Embryonic facial prominence (tissue), 1 donor: ENCODE measurements around the gene CYP20A1.
"Not testable (repeated sequence)": the region's sequence is repeated elsewhere in the genome, so short reads cannot be mapped to it uniquely, and the experiment has no call there.

Source experiments
- DNase-seq: peaks from one replicate; pipeline ENCODE4 v3.0.0-alpha.2; 2016; ENCODE audit errors: extremely low spot score

The CYP20A1 gene

GRCh38 chr2:203280428-203281064, 41.7 kb downstream of the CYP20A1 start:
- DNase-seq, result no peak

- no peak for DNase-seq
These were observed 43.3 kb downstream of the CYP20A1 start for GRCh38 chr2:203282101-203282500.

- no peak for DNase-seq
These were observed 47.7 kb downstream of the CYP20A1 start for GRCh38 chr2:203286532-203286931.

- no peak for DNase-seq
These were observed 62.8 kb downstream of the CYP20A1 start for GRCh38 chr2:203301667-203302066.

- DNase-seq, result not testable (repeated sequence)
These were observed 63.8 kb downstream of the CYP20A1 start for GRCh38 chr2:203302586-203302985.

- DNase-seq, result no peak
These were observed 72.0 kb downstream of the CYP20A1 start for GRCh38 chr2:203310688-203311436.

- no peak for DNase-seq
These were observed 87.5 kb downstream of the CYP20A1 start for GRCh38 chr2:203326356-203326755.

- DNase-seq, result no peak
These were observed 88.7 kb downstream of the CYP20A1 start for GRCh38 chr2:203327582-203327900.

GRCh38 chr2:203327901-203328759, 89.3 kb downstream of the CYP20A1 start, which contains the start of gene ABI2:
Gene ABI2 (plus strand): TSS chr2:203328394. CDS start chr2:203328515, 121 bp downstream.
- DNase-seq, result peak; percentile 82

- no peak for DNase-seq
These were observed 90.1 kb downstream of the CYP20A1 start for GRCh38 chr2:203328760-203329540.

GRCh38 chr2:203330434-203330833, 91.6 kb downstream of the CYP20A1 start:
- DNase-seq, result no peak

- no peak for DNase-seq
These were observed 99.5 kb downstream of the CYP20A1 start for GRCh38 chr2:203338322-203338721.

GRCh38 chr2:203340791-203341487, 102.1 kb downstream of the CYP20A1 start:
- no peak for DNase-seq

GRCh38 chr2:203341741-203342310, 103.0 kb downstream of the CYP20A1 start:
- DNase-seq, result no peak

- not testable (repeated sequence) for DNase-seq
These were observed 103.6 kb downstream of the CYP20A1 start for GRCh38 chr2:203342374-203342773.

GRCh38 chr2:203344667-203345066, 105.8 kb downstream of the CYP20A1 start:
- no peak for DNase-seq

- DNase-seq, result no peak
These were observed 107.8 kb downstream of the CYP20A1 start for GRCh38 chr2:203346612-203347011.

- DNase-seq, result no peak
These were observed 108.6 kb downstream of the CYP20A1 start for GRCh38 chr2:203347375-203347774.

GRCh38 chr2:203352604-203353255, 113.9 kb downstream of the CYP20A1 start:
- no peak for DNase-seq

- DNase-seq, result no peak
These were observed 116.1 kb downstream of the CYP20A1 start for GRCh38 chr2:203354966-203355365.
